Transverse colon (tissue), 4 donors: ENCODE results near the gene SIGMAR1.

Experiments used
- EP300 ChIP-seq: sonication (generic); formaldehyde crosslinking; IDR thresholded peaks from one replicate; pipeline ENCODE4 v1.6.1; 2017; ENCODE audit warnings: antibody characterized with exemption, low read depth
- POLR2A ChIP-seq: fragments of 450-650 bp; IDR thresholded peaks from one replicate; pipeline ENCODE4 v1.6.1; 2016; ENCODE audit warnings: antibody characterized with exemption, mild to moderate bottlenecking, moderate library complexity
- POLR2AphosphoS5 ChIP-seq, 3 donors: sonication (generic); formaldehyde crosslinking; IDR thresholded peaks; one replicate each; pipeline ENCODE4 v1.6.1; 2016; ENCODE audit warnings: antibody characterized with exemption in 3 of 3
- TF ChIP-seq, protein P1 (sequence below), 5 experiments: fragments of 200-600 bp in 3 of 5; fragments of 450-650 bp in 2 of 5; sonication (generic) in 3 of 5; IDR thresholded peaks; 1 replicate in 2 of 5; 2 replicates in 3 of 5; pipeline ENCODE4 v1.5.1; 2016 to 2017; ENCODE audit warnings: antibody characterized with exemption in 5 of 5, inconsistent platforms in 3 of 5, mild to moderate bottlenecking in 2 of 5, moderate library complexity in 1 of 5

DNA sequence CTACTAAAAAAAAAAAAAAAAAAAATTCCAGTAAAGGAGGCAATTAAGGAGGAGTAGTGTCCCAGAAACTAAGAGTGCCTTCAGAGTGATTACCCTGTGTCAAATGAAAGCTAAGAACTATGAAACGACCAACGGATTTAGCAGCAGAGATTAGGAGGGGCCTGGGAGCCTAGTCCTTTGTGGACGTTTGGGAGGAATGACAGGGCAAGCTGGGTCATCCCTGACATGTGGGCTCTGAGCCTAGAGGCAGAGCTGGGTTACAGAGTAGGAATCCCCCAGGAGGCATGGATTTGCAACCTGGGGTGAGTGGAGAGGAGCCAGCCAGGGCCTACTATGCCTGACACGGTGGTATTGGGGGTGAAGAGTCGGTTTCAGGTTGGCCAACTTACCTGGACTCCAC, 4.4 kb downstream of the SIGMAR1 start:
- TF ChIP-seq, protein P1, sequence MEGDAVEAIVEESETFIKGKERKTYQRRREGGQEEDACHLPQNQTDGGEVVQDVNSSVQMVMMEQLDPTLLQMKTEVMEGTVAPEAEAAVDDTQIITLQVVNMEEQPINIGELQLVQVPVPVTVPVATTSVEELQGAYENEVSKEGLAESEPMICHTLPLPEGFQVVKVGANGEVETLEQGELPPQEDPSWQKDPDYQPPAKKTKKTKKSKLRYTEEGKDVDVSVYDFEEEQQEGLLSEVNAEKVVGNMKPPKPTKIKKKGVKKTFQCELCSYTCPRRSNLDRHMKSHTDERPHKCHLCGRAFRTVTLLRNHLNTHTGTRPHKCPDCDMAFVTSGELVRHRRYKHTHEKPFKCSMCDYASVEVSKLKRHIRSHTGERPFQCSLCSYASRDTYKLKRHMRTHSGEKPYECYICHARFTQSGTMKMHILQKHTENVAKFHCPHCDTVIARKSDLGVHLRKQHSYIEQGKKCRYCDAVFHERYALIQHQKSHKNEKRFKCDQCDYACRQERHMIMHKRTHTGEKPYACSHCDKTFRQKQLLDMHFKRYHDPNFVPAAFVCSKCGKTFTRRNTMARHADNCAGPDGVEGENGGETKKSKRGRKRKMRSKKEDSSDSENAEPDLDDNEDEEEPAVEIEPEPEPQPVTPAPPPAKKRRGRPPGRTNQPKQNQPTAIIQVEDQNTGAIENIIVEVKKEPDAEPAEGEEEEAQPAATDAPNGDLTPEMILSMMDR (IDR thresholded peaks at IDR 0.05) = no peak
- TF ChIP-seq POLR2A (no peak), POLR2AphosphoS5 (IDR thresholded peaks at IDR 0.05) (no peak), EP300 (no peak)
